GM23338 (cell line): ENCODE results near the gene SELP. TPM values are rescaled to one million over a fixed set of nuclear protein-coding genes. Genes with fewer than 3 reads are reported as not detected.

Experiments
- ATAC-seq: fragments of 200-7000 bp; cut with Tn5 transposase; 3 replicates; pipeline ENCODE4 v1.9.1; 2020
- DNase-seq: peaks from one replicate; pipeline ENCODE4 v3.0.0-alpha.2; 2015; ENCODE audit warnings: low spot score
- H2AFZ ChIP-seq: fragments of 200-600 bp; sonication (generic); 2 replicates; pipeline ENCODE4 v1.8.0; 2016; ENCODE audit warnings: antibody characterized with exemption, mild to moderate bottlenecking, moderate library complexity
- H3F3A ChIP-seq: fragments of 200-600 bp; sonication (generic); replicated peaks from 2 replicates; pipeline ENCODE4 v1.8.0; 2017; ENCODE audit warnings: antibody characterized with exemption, mixed run types, low read depth
- H3K27ac ChIP-seq: fragments of 200-600 bp; sonication (generic); 2 replicates; pipeline ENCODE4 v1.6.1; 2016; ENCODE audit warnings: low read depth
- H3K27me3 ChIP-seq: fragments of 200-600 bp; sonication (generic); 2 replicates; pipeline ENCODE4 v1.8.0; 2016; ENCODE audit warnings: mild to moderate bottlenecking, mixed run types, moderate library complexity; ENCODE audit not compliant: insufficient read depth
- H3K36me3 ChIP-seq: fragments of 200-600 bp; sonication (generic); 2 replicates; pipeline ENCODE4 v1.8.0; 2016; ENCODE audit warnings: mild to moderate bottlenecking; ENCODE audit not compliant: insufficient read depth
- H3K4me1 ChIP-seq: fragments of 200-600 bp; sonication (generic); 2 replicates; pipeline ENCODE4 v1.8.0; 2016; ENCODE audit warnings: mild to moderate bottlenecking, moderate library complexity; ENCODE audit not compliant: insufficient read depth
- H3K4me2 ChIP-seq: fragments of 200-600 bp; sonication (generic); 2 replicates; pipeline ENCODE4 v1.7.1; 2017; ENCODE audit warnings: mixed run types
- H3K4me3 ChIP-seq: fragments of 200-600 bp; sonication (generic); 2 replicates; pipeline ENCODE4 v1.6.1; 2016; ENCODE audit warnings: mixed run types
- H3K79me2 ChIP-seq: fragments of 200-600 bp; sonication (generic); replicated peaks from 2 replicates; pipeline ENCODE4 v1.8.0; 2017; ENCODE audit warnings: mild to moderate bottlenecking; ENCODE audit not compliant: insufficient read depth
- H3K9me2 ChIP-seq: fragments of 200-600 bp; sonication (generic); 2 replicates; pipeline ENCODE4 v1.8.0; 2017; ENCODE audit not compliant: insufficient read depth
- H4K20me1 ChIP-seq: fragments of 200-600 bp; sonication (generic); replicated peaks from 2 replicates; pipeline ENCODE4 v1.8.0; 2017; ENCODE audit warnings: mild to moderate bottlenecking; ENCODE audit not compliant: insufficient read depth
- H3K27ac Mint-ChIP-seq: 2 replicates; pipeline ENCODE4 v1.8.0; 2020; ENCODE audit warnings: inconsistent platforms, mild to moderate bottlenecking, moderate library complexity, mixed read lengths
- H3K27me3 Mint-ChIP-seq: 3 replicates; pipeline ENCODE4 v1.8.0; 2022; ENCODE audit warnings: low read depth, mild to moderate bottlenecking, moderate library complexity, mixed read lengths, inconsistent platforms; ENCODE audit not compliant: insufficient read depth, poor library complexity
- H3K36me3 Mint-ChIP-seq: 3 replicates; pipeline ENCODE4 v1.8.0; 2021; ENCODE audit warnings: low read depth, mild to moderate bottlenecking, inconsistent platforms, moderate library complexity, mixed read lengths
- H3K4me1 Mint-ChIP-seq: 3 replicates; pipeline ENCODE4 v1.8.0; 2020; ENCODE audit warnings: mild to moderate bottlenecking, inconsistent platforms, mixed read lengths
- H3K4me3 Mint-ChIP-seq: 3 replicates; pipeline ENCODE4 v1.8.0; 2021; ENCODE audit warnings: moderate library complexity, mild to moderate bottlenecking, inconsistent platforms, mixed read lengths
- H3K9me3 Mint-ChIP-seq: 3 replicates; pipeline ENCODE4 v1.8.0; 2020; ENCODE audit warnings: moderate library complexity, mild to moderate bottlenecking, inconsistent platforms, mixed read lengths
- CREB1 ChIP-seq: fragments of 250-450 bp; sonication (Bioruptor Pico); IDR thresholded peaks from 2 replicates; pipeline ENCODE4 v1.5.0; 2020; ENCODE audit warnings: low read depth, mild to moderate bottlenecking, moderate library complexity
- EZH2phosphoT487 ChIP-seq: fragments of 200-600 bp; sonication (generic); IDR thresholded peaks from one replicate; pipeline ENCODE4 v1.8.1; 2018; ENCODE audit warnings: antibody characterized with exemption; ENCODE audit not compliant: unreplicated experiment
- JUNB ChIP-seq: IDR thresholded peaks from one replicate; pipeline ENCODE4 v1.6.1; 2016; ENCODE audit warnings: antibody characterized with exemption; ENCODE audit not compliant: unreplicated experiment
- NANOG ChIP-seq: IDR thresholded peaks from 2 replicates; pipeline ENCODE4 v1.6.1; 2016; ENCODE audit warnings: antibody characterized with exemption, borderline replicate concordance
- POLR2AphosphoS5 ChIP-seq: IDR thresholded peaks from 2 replicates; pipeline ENCODE4 v1.6.1; 2016; ENCODE audit warnings: antibody characterized with exemption, low read depth
- STAT1 ChIP-seq: IDR thresholded peaks from one replicate; pipeline ENCODE4 v1.6.1; 2016; ENCODE audit warnings: antibody characterized with exemption; ENCODE audit not compliant: unreplicated experiment
- polyA plus RNA-seq: library from polyadenylated mRNA; unstranded; fragments of >200 nt; fragmentation: Nextera tagmentation; extraction: Ambion mirVana; gene quantifications from 2 replicates; pipeline ENCODE4 v1.2.1, GENCODE V29; 2016
- total RNA-seq: library from RNA; depleted of rRNA; stranded (reverse); fragments of >200 nt; shearing (Covaris generic); gene quantifications from 2 replicates; pipeline ENCODE4 v1.2.3, GENCODE V29; 2014
- TF ChIP-seq, protein P1 (sequence below): IDR thresholded peaks from 2 replicates; pipeline ENCODE4 v1.6.1; 2016; ENCODE audit warnings: antibody characterized with exemption
- TF ChIP-seq, protein P2 (sequence below): fragments of 250-450 bp; sonication (Bioruptor Pico); IDR thresholded peaks from 2 replicates; pipeline ENCODE4 v1.5.0; 2020; ENCODE audit warnings: mild to moderate bottlenecking, moderate library complexity

The SELP gene
- total and polyA plus RNA-seq, 2 experiments from 2014 or later: not detected

DNA sequence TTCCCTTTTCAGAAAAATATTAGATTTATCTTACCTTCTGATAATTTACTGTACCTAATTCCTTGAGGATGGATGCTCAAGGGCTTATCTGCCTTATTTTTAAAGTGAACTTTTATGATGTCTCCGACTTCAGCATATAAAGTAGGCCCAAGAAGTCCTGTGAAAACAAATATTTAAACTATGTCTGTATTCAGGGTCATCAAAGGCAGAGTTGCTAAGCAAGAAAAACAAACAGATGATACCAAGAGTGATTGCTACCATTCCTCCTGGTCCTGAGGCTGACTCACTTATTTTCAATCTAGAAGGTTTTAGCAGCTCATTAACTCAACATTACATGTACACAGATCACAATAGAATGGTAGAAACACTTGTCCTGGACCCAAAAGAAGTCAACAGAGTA is 57.7 kb downstream of the SELP start (continued):
- no peak for TF ChIP-seq EZH2phosphoT487
- no peak for TF ChIP-seq NANOG
- no peak for TF ChIP-seq STAT1
- TF ChIP-seq, protein P1, sequence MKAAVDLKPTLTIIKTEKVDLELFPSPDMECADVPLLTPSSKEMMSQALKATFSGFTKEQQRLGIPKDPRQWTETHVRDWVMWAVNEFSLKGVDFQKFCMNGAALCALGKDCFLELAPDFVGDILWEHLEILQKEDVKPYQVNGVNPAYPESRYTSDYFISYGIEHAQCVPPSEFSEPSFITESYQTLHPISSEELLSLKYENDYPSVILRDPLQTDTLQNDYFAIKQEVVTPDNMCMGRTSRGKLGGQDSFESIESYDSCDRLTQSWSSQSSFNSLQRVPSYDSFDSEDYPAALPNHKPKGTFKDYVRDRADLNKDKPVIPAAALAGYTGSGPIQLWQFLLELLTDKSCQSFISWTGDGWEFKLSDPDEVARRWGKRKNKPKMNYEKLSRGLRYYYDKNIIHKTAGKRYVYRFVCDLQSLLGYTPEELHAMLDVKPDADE: no peak

DNA sequence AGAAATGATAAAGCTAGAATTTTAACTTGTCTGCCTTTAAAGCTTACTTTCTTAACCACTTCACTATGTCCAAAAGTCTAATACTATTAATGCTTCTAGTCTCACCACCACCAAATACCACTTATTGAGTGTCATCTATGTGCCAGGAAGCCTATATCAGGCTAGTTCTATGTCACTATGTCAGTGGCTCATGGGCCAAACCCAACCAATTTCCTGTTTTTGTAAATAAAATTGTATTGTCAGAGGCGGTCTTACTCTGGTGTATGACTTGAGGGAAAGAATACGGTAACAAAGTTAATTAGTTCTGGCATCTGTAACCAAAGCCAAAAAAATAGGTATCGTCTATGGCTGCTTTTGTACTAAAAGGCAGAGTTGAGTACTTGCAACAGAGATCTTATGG is 58.5 kb downstream of the SELP start:
- no peaks in the 10 kb centered on the region for H3F3A ChIP-seq
- no peaks in the 10 kb centered on the region for H3K27me3 ChIP-seq
- H3K4me3 ChIP-seq: no peak overlapping the region
- ATAC-seq (no peak), DNase-seq (no peak)
- H3K9me2 ChIP-seq: 0 out of 2 replicates have a peak, but pooled peaks cover 7% of the 10 kb centered on the region
- TF ChIP-seq, protein P2, sequence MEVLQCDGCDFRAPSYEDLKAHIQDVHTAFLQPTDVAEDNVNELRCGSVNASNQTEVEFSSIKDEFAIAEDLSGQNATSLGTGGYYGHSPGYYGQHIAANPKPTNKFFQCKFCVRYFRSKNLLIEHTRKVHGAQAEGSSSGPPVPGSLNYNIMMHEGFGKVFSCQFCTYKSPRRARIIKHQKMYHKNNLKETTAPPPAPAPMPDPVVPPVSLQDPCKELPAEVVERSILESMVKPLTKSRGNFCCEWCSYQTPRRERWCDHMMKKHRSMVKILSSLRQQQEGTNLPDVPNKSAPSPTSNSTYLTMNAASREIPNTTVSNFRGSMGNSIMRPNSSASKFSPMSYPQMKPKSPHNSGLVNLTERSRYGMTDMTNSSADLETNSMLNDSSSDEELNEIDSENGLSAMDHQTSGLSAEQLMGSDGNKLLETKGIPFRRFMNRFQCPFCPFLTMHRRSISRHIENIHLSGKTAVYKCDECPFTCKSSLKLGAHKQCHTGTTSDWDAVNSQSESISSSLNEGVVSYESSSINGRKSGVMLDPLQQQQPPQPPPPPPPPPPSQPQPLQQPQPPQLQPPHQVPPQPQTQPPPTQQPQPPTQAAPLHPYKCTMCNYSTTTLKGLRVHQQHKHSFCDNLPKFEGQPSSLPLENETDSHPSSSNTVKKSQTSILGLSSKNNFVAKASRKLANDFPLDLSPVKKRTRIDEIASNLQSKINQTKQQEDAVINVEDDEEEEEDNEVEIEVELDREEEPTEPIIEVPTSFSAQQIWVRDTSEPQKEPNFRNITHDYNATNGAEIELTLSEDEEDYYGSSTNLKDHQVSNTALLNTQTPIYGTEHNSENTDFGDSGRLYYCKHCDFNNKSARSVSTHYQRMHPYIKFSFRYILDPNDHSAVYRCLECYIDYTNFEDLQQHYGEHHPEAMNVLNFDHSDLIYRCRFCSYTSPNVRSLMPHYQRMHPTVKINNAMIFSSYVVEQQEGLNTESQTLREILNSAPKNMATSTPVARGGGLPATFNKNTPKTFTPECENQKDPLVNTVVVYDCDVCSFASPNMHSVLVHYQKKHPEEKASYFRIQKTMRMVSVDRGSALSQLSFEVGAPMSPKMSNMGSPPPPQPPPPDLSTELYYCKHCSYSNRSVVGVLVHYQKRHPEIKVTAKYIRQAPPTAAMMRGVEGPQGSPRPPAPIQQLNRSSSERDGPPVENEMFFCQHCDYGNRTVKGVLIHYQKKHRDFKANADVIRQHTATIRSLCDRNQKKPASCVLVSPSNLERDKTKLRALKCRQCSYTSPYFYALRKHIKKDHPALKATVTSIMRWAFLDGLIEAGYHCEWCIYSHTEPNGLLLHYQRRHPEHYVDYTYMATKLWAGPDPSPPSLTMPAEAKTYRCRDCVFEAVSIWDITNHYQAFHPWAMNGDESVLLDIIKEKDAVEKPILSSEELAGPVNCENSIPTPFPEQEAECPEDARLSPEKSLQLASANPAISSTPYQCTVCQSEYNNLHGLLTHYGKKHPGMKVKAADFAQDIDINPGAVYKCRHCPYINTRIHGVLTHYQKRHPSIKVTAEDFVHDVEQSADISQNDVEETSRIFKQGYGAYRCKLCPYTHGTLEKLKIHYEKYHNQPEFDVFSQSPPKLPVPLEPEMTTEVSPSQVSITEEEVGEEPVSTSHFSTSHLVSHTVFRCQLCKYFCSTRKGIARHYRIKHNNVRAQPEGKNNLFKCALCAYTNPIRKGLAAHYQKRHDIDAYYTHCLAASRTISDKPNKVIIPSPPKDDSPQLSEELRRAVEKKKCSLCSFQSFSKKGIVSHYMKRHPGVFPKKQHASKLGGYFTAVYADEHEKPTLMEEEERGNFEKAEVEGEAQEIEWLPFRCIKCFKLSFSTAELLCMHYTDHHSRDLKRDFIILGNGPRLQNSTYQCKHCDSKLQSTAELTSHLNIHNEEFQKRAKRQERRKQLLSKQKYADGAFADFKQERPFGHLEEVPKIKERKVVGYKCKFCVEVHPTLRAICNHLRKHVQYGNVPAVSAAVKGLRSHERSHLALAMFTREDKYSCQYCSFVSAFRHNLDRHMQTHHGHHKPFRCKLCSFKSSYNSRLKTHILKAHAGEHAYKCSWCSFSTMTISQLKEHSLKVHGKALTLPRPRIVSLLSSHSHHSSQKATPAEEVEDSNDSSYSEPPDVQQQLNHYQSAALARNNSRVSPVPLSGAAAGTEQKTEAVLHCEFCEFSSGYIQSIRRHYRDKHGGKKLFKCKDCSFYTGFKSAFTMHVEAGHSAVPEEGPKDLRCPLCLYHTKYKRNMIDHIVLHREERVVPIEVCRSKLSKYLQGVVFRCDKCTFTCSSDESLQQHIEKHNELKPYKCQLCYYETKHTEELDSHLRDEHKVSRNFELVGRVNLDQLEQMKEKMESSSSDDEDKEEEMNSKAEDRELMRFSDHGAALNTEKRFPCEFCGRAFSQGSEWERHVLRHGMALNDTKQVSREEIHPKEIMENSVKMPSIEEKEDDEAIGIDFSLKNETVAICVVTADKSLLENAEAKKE (CRISPR knock-in tag): no peak
- TF ChIP-seq STAT1 (no peak), CREB1 (CRISPR knock-in tag) (no peak), JUNB (no peak), POLR2AphosphoS5 (no peak)
- Mint-ChIP-seq H3K9me3 (no peaks in the 10 kb centered on the region), H3K36me3 (no peaks in the 10 kb centered on the region), H3K27me3 (peaks cover 1% of the 10 kb centered on the region), H3K4me1 (no peaks in the 10 kb centered on the region), H3K27ac (no peak overlapping the region), H3K4me3 (no peak overlapping the region)
- H2AFZ ChIP-seq: no peak overlapping the region
- no peaks in the 10 kb centered on the region for H3K4me1 ChIP-seq
- no peaks in the 10 kb centered on the region for H4K20me1 ChIP-seq
- no peaks in the 10 kb centered on the region for H3K79me2 ChIP-seq
- H3K4me2 ChIP-seq: no peak overlapping the region
- H3K36me3 ChIP-seq: no peaks in the 10 kb centered on the region
- H3K27ac ChIP-seq: no peak overlapping the region
